HL-60/S4 treated with phorbol 12-myristate 13-acetate at 8.2 ng/mL for 4 days and 3 days (cell line): ENCODE results near the gene ADAMTS17.

Experiments
- in situ Hi-C: fragments of 300-500 bp; cut with MboI; formaldehyde crosslinking; loops from 2 replicates; pipeline ENCODE4 v1.15.0; 2022; ENCODE audit warnings: low sequenced_read_pairs

Gene ADAMTS17

DNA sequence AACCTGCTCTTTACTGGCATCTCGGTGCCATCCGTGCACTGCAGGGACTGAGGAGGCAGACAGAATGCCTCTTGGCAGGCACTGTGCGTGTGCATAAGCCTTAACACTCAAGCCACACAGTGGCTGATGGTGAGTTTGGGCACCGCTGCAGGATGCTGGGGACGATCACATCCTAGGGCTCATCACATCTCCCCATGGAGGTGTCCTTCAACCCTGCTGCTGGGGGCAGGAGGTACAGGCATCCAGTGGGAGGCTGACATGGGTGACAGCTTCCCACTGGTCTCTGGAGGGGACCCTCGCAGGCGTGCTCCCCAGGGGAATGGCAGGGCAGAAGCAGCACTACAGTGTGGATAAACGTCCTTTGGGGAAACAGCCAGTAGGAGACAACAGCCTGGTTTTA, 190.9 kb downstream of the ADAMTS17 start:
- in situ Hi-C loops, result no loop called here

DNA sequence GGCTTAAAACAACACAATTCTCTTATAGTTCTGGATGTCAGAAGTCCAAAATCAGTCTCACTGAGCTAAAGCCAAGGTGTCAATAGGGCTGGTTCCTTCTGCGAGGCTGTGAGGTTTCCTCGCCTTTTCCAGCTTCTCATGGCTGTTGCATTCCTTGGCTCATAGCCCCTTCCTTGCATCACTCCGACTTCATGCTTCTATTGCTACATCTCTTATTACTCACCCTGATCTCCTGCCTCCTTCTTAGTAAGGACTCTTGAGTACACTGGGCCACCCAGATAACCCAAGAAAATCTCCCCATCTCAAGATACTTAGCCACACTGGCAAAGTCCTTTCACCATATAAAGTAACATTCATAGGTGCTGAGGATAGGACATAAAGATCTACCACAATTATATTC, 193.9 kb downstream of the ADAMTS17 start:
- in situ Hi-C loops, result no loop called here

DNA sequence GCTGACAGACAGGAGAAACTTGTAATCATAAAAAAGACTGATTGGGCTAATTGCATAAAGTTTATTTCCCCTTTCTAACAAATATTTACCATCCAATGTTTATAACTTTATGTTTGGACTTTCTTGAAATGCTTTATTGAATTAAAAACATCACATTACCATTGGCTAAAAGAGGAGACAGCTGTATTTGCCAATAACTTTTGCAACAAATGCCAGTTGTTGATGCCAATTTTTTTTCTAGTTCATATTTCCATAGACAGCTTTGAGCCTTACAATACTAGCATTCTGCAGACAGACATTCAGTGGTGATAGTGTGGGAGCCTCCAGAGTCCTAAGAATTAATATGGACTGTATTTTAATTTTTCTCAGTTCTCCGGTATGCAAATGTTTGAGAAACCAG, 198.4 kb downstream of the ADAMTS17 start:
- in situ Hi-C loops, result no loop called here

DNA sequence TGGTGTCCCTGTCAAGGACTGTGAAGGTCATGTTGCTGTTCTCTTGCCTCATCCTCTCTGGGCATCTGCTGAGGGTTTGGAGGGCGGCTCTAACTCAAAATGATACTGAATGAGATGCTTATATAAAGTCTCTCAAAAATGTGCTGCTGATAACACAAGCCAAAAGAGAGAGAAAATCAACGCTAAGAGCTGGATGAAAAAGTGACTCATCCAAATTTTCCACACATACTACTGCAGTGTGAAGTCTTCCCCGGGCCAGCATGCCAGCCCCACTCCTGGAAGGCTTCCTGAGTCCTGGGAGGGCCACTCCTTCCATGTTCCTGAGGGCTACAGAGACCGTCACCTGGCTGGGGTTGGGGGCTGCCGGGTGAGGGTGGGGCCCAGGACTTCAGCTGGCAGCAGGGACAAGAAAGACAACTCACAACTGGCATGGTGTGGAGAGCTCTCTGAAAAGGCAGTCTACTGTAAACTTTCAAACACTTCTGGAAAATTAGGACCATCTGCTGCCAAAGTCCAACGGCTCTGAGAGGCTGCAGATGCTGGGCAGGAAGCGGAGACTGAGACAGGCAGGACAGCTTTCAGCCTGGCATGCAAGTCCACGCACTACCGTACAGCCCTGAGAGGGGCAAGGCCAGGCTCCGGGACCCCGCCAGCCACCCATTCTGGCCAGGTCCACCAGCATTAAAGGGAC, 200.3 kb downstream of the ADAMTS17 start:
- in situ Hi-C loops, result no loop called here

DNA sequence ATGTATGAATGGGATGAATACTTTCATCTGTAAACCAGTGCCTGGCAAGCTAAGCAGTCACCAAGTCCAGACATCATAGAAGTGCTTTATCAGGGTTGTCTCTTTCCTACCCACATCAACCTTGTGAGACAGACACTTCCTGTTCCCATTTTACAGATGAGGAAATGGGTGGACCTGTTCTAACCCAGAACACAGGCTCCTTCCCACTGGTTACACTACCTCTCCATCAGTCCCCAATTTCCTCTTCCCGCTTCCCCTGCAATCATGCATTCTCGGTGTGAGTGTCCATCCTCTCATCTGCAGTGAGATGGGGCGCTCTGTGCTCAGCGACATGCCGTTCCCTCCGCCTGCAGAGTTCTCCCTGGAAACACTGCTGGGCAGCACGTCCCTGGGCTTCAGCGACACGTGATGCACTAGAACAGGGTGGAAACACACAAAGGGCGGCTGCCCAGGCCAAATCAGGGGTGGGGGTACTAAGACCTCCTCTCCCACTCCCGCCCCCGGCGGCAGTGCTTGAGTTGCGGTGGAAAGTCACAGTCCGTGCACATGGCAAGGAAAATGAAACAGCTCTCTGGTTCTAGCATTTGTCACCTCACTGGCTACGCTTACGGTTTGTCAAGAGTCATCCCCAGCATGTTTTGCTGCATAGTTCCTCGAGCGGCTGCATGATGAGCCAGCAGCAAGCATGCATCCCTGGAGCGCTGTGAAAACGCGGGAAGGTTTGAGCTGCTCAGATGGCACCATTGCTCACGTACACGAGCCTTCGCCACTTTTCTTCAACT, 201.1 kb downstream of the ADAMTS17 start:
- in situ Hi-C loops, result no loop called here

DNA sequence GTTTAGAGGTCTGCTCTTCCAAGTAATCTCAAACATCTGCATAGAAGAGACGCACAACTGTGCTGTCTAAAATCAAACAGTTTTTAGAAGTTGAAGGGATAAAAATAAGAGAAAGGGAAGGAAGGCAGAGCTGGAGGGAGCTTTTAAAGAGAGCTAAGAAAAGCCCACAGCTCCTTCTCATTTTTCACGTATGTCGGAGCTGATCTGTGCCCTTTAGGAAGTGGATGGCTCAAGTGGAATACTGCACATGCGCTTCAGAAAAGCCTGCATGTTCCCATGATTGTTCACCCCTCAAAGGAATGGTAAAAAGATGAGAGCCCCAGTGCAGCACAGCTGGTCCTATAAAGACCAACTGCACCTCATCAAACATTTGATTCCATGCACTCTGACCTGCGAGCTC, 207.2 kb downstream of the ADAMTS17 start:
- in situ Hi-C loops, result no loop called here

DNA sequence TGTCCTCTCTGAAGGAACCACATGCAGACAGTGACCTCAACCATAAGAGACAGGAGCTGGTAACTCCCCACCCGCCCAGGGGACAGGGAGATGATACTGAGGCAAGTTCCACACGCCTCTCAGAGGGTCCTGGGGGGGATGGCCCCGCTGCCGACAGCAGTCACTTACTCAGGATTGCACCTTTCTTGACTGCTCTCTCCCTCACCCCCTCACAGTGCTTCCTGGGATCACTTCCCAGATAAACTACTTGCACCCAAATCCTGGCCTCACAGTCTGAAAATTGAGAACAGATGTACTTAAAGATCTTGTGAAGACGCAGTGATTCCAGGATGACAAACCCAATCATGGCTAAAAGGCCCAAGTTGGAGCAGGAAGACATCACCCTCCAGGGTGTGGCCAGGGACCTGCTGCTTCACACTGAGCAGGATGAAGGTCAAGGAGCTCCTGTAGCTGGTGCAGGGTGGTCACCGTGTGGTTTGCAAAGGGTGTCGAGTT, 207.6 kb downstream of the ADAMTS17 start:
- in situ Hi-C loops, result no loop called here

DNA sequence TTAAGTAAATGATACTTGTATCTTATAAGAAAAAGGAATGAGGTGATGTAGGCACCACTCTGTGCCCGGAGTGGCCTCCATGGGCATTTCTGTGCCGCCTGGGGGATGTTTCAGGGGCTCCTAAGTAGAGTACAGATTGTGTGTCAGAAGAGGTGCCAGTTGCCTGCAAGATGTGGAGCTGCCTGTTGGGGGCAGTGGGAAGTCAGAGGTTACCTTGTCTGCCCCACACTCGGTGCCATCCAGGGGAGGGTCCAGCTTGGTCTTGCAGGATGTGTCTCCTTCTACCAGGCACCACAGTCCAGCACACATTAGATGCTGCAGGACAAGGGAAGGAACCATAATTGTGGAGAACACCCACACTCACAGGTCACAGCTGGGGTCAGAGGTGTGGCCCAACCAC, 208.8 kb downstream of the ADAMTS17 start:
- in situ Hi-C loops, result no loop called here

DNA sequence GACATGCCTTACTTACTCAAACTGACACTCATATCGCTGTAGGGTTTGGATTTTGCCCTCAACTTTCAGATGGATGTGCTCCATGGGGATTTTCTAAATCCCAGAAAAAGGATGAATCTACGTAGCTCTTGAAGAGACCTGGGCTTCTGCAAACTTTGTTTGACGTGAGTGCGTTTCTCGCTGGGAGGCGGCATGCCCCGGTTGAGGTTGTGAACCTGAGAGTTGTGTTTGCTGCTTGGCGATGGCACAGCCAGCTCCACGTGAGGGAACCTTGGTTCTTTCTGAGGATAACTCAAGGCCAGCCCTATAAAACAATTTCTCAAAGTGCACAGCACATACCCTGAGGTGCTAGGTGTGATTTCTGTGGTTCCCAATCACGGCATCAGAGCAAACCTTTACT, 209.5 kb downstream of the ADAMTS17 start:
- in situ Hi-C loops, result no loop called here

DNA sequence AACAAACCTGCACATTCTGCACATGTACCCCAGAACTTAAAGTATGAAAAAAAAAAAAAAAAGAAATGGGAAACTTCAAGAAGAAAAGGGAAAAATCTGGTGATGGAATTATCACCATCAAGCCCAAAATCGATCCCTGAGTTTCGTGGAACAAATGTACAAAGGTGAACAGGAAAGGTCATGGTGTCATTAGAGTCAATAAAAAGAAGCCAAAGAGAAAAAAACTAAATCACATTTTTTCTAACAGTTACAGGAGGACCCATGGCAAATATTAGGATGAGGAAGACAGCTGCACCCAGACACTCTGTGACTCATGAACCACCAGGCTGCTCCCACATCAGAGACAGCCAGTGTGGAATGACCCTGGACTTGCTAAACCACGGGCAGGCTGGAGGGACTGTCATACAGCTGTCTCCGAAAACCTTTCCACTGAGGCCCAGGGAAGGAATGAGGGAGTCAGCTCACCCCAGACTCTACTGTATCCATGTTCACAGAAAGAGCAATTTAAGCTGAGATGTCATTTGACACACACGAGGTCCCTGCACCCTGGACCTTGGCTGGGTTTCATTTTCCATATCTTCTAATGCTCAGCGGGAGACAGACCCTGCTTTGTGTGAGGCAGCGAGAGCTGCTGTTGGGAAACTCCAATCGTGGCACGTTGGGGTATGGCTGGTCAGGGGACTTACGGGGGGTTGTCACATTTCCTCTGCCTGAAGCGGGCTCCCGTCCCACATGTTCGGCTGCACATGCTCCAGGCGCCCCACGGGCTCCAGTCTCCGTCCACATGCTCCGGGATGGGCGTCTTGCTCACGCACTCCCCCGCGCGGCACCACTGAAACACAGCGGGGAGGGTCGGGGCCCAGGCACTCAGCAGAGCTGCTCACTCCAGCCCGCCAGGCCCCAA, 210.2 kb downstream of the ADAMTS17 start:
- in situ Hi-C loops, result no loop called here

DNA sequence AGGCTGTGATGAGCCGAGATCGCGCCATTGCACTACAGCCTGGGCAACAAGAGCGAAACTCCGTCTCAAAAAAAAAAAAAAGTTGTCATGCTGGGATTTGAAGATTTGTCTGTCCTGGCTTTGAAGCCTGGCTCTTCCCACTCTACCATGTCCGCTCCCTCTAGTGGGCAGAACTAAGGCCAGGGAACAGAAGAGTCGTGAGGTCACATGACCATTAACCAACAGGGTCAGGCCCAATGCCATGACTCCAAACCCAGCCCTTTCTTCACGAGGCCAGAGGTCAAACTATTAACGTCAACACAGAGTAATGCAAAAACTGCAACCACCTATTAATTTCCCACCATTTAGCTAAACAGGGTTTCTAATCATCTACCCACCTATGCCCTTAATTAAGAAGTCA, 212.1 kb downstream of the ADAMTS17 start:
- in situ Hi-C loops, result no loop called here

DNA sequence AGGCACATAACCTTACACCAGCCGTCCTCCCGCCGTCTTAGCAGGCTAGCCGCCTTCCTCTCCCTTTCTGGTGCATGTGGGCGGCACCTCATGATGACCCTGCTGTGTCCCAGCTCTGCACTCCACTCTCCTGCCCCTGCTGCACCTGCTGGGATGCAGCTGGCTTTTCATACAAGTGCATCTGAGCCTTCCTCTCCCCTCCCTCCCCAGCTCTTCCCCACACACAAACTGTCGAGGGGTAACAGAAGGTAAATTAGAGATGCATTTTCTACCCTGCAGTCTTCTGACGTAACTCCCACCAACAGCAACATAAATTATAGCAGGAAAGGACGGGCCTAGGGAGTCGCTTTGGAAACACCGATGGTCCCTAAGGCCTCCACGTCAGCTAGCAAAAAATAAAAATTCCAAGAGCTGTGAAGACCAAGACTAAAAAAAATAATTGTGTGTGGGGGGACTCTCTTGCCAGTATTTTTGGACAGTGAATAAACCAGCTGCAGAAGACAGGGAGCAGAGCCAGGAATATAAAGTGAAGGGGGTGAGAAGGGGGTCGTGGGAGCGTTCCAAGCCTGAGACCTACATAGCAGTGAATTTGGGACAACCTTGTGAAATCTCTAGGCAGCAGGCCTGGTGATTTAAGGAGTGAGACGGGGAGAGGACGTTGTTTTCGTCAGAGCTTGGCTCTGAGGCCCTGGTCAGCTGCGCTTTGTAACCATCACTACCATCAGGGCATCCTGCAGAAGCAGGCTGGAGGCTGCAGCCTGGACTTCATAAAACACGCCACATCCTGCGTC, 216.2 kb downstream of the ADAMTS17 start:
- in situ Hi-C loops, result no loop called here

DNA sequence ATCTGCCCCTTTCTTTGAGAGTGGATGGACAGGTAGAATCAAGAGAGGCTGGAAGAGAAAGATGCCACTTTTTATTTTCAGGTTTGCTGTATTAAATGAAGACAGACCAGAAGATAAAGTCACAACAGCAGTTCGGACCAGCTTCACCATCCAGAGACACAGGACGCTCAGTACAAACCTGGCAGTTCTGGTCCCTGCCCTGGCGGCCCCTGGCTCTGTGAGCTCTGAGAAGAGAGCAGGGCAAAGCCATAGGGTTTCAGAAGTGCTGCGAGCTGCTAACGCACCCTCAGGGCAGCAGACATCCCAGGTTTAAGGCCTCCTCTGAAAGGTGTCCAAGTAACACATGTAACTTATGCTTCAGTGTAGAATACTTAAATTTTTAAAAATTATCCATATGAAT, 216.8 kb downstream of the ADAMTS17 start:
- in situ Hi-C loops, result no loop called here

DNA sequence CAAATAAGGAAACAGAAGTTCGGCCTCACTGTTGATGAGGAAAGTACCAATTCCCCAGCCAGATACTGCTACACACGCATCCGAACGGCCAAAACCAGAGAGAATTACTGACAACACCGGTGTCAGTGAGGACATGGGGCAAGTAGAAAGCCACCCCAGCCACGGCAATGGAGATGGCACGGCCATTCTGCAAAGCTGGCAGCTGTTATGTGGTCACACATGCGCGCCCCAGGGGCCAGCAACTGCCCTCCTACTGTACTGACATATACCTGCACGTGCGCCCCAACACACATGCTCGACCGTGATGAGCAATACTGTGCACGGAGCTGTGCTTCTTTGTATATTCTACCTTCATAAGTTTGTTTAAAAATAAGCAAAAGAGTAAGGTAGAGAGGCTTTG, 217.4 kb downstream of the ADAMTS17 start:
- in situ Hi-C loops, result no loop called here

DNA sequence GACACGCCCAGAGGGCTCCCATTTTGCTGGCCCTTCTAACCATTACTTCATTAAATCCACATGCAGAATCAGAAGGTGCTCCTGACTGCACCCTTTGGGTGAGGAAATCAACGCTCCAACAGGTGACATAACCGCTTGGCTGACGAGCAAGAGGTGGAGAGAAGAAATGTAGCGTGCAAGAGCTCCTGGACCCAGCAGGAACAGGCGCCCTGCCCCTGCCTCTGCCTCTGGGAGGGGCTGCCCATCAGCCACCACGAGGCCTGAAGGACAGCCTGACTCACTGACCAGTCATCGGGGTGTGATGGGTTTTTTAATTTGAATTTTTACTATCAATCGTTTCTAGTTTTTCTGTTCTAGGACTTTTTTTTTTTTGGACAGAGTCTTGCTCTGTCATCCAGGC, 218.2 kb downstream of the ADAMTS17 start:
- in situ Hi-C loops, result no loop called here

DNA sequence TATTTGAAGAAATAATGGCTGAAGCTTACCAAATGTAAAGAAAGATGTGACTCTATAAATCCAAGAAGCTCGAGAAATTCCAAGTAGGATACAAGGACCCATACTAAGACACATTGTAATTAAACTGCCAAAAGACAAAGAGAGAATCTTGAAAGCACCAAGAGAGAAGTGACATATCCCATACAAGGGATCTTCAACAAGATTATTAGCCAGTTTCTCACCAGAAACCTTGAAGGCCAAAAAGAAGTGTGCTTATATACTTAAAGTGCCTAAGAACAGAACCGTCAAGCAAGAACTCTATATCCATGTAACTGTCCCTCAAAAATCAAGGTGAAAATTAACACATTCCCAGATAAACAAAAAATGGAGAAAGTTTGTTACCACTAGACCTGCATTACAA, 220.5 kb downstream of the ADAMTS17 start:
- in situ Hi-C loops, result no loop called here

DNA sequence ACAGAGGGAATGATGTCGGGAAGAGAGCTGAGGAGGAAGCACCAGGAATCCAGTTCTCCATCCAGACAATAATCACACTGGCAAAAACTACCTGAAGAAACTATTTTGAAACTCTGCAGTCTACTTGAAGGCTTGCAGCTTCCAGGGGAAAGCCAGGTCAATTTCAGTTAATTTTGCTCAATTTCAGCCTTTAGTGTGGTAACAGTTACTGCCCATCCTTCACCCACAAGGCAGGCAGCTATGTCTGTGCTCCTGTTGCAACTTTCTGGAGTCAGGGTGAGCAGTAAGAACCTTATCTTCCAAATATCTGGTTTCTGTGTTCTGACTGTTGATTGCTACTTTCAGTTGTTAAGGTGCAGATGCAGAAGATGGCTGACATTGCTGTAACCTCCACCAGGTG, 221.7 kb downstream of the ADAMTS17 start:
- in situ Hi-C loops, result no loop called here

DNA sequence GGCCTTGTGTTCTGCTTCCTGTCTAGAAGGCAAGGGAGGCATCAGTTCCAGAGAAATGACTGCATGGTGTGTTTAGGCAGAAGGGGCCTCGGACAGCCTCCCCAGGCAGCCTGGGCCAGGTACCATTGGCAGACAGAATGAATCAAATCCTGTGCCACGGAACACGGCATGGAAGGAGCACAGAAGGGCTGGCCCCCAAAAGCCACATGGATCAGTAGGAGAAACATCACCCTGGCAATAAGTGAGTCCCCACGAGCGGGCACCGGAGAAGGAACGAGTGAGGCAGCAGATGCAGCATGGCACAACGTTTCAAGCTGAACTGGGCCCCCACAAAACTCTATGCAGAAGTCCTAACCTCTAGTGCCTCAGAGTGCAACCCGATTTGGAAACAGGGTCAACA, 223.2 kb downstream of the ADAMTS17 start:
- in situ Hi-C loops, result no loop called here

DNA sequence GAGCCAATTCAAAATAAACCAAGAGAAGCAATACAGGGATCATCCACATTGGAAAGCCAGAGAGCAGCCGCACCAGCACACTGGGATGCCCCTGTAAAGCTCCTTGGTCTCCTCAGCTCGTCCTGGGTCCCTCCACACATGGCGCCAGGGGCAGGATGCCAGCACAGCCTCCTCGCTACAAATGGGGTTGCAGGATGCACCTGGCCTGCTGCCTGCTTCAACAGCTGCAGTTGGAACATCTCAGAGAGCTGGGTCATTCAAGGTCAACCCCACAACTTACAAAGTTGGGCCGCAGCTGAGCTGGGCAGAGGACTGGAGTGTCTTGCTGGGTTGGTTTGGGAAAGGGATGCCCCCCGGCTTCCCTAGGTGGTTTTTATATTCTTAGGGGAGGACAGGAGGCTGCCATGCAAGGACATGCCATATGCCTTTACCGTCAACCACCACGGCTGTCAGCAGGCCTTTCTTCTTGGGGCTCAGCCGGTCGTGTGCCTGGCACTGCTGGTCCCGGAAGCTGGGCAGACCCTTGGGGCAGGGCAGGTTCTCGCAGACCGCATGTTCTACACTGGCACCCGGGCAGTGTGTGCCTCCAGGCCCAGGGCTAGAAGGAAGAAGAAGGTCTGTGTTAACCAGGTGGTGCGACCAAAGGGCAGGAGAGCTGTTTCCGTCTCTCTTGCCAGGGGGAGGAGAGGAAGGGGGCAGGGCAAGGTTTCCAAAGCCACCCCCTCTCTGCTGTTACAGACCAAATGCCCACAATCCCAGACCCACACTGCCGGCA, 225.2 kb downstream of the ADAMTS17 start:
- in situ Hi-C loops, result no loop called here

DNA sequence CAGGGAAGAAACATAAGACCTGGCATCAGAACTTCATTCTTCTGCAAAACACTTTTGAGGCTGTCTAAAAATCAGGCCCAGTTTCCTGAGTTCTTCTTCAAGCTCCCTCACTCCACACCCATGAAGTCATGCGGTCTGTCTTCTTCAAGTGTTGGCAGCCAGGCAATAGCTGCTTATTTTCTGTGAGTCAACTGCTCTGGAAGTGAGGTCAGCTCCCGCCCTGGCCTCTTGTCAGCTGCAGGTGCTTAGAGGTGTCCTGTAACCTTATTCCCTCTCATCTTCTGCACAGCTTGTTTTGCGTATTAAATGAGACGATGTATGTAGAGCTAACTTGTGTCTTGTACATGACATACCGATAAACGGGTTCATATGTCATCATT, 226.1 kb downstream of the ADAMTS17 start:
- in situ Hi-C loops, result no loop called here
